WI38 (cell line): ENCODE measurements around the gene TTC38.

ENCODE experiments used
- H3K4me3 ChIP-seq: 2 replicates; pipeline ENCODE4 v1.5.1; 2011; ENCODE audit warnings: low read depth, mild to moderate bottlenecking, control low read depth, low read length
- TF ChIP-seq, protein P1 (sequence below): IDR thresholded peaks from 2 replicates; pipeline ENCODE4 v1.5.1; 2012; ENCODE audit warnings: low read depth, mild to moderate bottlenecking, control low read depth, low read length

The TTC38 gene

DNA sequence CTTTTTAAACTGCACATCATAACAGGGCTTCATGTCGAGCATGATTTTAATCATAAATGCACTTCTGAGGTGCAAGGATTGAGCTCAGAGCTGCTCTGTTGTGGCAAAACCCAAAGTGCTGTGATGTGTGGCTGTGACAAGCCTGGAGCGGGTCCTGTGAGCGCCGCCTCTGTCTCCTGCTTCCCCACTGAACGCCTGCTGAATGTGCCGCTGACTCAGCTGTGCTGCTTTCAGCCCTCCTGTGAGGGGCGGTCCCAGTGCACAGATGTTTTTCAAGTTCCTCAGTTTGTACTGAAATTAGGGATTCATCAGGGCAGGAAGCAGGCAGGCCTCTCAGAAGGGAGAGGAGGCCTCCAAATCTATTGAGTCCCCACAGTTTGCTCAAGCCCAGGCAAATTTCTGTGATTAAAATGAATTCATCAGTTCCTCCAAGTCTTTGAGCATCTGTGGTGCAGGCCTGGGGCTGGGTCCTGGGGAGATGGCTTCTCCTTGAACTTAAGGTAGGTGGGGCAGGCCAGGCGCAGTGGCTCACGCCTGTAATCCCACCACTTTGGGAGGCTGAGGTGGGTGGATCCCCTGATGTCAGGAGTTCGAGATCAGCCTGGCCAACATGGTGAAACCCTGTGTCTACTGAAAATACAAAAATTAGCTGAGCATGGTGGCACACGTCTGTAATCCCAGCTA is 25.9 kb downstream of the TTC38 start:
- TF ChIP-seq, protein P1, sequence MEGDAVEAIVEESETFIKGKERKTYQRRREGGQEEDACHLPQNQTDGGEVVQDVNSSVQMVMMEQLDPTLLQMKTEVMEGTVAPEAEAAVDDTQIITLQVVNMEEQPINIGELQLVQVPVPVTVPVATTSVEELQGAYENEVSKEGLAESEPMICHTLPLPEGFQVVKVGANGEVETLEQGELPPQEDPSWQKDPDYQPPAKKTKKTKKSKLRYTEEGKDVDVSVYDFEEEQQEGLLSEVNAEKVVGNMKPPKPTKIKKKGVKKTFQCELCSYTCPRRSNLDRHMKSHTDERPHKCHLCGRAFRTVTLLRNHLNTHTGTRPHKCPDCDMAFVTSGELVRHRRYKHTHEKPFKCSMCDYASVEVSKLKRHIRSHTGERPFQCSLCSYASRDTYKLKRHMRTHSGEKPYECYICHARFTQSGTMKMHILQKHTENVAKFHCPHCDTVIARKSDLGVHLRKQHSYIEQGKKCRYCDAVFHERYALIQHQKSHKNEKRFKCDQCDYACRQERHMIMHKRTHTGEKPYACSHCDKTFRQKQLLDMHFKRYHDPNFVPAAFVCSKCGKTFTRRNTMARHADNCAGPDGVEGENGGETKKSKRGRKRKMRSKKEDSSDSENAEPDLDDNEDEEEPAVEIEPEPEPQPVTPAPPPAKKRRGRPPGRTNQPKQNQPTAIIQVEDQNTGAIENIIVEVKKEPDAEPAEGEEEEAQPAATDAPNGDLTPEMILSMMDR, result no peak
- no peak overlapping the region for H3K4me3 ChIP-seq

DNA sequence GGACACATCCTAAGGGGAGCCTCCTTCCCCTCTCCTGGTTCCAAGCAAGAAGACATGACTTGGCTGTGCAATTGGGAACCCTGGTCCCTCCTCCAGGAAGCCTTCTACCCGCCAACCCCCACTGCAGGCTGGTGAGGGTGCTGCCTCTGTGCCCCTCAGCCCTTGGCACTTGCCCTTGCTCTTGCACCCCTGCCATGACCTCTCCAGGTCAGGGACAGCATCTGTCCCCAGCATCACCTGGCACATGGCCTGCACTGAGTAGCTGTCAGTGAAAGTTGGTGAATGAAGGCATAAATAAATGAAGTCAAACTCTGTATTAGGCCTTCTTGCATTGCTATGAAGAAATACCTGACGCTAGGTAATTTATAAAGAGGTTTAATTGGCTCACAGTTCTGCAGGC is 27.0 kb downstream of the TTC38 start:
- H3K4me3 ChIP-seq, result no peak overlapping the region
- TF ChIP-seq, protein P1, result no peak

DNA sequence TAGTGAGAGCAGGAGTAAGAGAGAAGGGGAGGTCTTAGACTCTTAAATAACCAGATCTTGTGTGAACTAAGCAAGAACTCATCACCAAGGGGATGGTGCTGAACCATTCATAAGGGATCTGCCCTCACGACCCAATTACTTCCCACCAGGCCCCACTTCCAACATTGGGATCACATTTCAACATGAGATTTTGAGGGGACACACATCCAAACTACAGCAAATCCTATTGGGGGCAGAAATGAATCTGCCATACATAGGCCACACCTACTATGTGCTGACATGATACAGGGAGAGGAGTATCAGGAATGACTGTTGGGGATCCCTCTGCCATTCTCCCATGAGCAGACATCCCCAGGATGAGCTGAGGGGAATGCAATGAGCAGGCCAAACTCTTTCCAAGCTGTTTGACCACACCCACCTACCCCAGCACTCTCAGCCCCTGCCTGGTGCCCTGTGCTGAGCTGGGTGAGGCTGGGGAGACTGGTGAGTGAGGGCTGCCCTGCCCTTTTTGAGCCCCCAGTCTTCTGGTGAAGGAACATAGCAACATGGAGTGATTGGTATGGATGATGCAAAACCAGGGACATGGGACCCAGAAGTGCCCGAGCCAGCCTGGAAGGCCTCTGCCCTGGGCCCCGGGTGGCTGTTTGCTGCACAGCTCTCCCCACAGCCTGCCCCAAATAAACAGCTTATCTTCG is 27.6 kb downstream of the TTC38 start:
- H3K4me3 ChIP-seq, result peak overlapping the region; percentile 79
- TF ChIP-seq, protein P1, result no peak

DNA sequence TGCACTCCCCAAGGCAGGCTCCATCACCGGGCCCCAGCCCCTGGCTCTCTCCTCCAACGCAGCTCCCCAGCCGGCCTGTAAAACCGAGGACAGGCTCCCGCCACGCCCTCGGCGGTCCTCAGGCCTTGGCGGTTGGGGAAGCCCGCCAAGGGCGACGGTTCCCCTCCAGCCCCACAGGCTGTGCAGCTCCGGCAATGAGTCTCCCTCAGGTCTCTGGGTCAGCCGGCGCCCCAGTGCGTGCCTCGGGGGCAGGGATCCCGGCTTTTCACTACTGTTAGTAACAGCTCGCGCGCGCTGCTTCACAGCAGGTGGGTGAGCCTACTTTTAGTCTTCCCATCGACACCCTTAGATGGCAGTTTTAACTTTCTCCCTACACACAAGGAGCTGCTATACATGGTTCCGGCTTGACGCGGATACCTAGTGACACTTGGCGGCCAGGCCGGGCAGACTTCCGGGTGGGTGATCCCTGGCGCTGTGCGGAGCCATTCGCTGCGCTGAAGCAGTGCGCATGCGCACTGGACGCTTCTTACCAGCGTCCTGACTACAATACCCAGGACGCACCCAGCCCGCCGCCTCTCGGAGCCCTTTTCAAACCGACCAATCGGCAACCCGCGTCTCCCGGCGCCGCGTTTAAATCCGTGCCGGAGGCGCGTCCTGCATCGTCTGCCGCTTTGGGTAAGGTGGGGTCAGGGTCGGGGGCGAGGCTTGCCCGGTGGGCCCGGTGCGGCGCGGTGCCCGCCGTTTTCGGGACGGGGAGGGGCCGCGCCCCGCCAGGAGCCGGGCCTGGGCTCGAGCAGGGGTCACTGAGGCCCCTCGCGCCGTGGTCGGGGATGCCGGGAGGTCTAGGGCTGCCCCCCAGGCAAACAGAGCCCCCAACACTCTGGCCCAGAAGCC is 28.7 kb downstream of the TTC38 start, which contains the start of gene GTSE1:
Gene GTSE1 (plus strand): TSS at position 614 of the 894 bp plus-strand sequence. CDS start 531 bp downstream, outside the sequence.
- H3K4me3 ChIP-seq, result peak within 1 kb of the TSS; percentile 79
- TF ChIP-seq, protein P1, result no peak

DNA sequence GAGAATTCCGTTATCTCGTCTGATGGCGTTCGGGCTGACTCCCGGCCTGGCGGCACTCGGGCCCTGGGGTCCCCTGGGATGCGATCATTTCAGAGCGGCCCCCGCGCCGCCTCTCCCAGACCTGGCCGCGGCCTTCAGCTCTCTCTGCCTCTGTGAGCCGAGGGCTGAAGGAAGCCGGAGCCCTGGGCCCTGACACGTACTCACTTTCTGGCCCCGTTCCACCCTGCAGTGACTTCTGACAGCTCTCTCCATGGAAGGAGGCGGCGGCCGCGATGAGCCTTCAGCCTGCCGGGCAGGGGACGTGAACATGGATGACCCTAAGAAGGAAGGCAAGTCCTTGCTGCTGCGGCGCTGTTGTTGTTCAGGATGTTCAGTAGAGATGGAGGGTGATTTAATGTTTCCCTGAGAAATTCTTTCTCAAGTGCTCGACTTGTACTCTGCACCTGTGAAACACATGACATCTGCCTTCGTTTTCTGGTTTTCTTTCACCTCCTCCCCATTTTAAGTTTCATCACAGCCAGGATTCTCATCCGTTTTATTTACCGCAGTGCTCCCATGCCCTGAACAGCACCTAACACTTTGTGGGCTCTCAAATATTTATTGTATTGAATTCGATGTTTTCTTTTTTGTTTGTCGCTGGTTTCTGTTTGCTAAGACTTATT is 29.5 kb downstream of the TTC38 start:
- TF ChIP-seq, protein P1, result no peak
- H3K4me3 ChIP-seq, result peak overlapping the region; percentile 79

DNA sequence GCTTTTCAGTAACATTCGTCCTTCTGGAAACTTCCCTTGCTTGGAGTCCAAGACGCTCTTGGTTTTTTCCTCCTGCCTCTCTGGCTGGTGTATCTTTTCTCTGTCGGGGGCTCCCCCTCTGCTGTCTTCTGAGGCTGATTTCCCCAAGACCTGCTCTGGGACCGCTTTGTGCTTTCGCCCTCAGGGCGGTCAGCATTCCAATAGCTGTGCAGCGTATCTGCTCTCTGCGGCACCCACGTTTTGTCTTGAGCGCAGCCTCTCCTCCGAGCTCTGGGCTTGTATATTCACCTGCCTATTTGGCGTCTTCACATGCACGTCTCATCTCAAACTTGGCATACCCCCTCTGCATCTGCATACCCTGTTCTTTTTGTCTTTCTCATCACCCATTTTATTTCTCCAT is 31.3 kb downstream of the TTC38 start:
- TF ChIP-seq, protein P1, result no peak
- no peak overlapping the region for H3K4me3 ChIP-seq
